ENCODE results near the gene PLCB4. TPM values are rescaled to one million over a fixed set of nuclear protein-coding genes. Genes with fewer than 3 reads are reported as not detected.
A peak's percentile ranks its signal among the peaks of the same experiment; 100 is the strongest.
"Not testable (repeated sequence)": the region's sequence is repeated elsewhere in the genome, so short reads cannot be mapped to it uniquely, and the experiment has no call there.

Gene PLCB4
- total and polyA plus RNA-seq, 2 experiments from 2014 or later = 31.6 to 39.2 TPM

- Histone ChIP-seq H3K27ac (no peak overlapping the region), H3K27me3 (no peaks in the 10 kb centered on the region), H3K36me3 (no peaks in the 10 kb centered on the region), H3K4me1 (ENCODE audit: low read depth) (no peaks in the 10 kb centered on the region), H3K4me3 (no peak overlapping the region), H3K9me3 (ENCODE audit: low read depth) (no peaks in the 10 kb centered on the region)
- TF ChIP-seq CTCF (IDR thresholded peaks at IDR 0.05; ENCODE audit: low read depth, low read length) = no peak
- DNase-seq (ENCODE audit: low read depth in 1 of 2, low spot score in 1 of 2) = no peak
These were observed 25.5 kb upstream of the PLCB4 start for GRCh38 chr20:9043364-9043763.

GRCh38 chr20:9047928-9048327, 21.0 kb upstream of the PLCB4 start:
- not testable (repeated sequence) for H3K9me3 ChIP-seq (ENCODE audit: low read depth); H3K4me3 ChIP-seq; H3K27ac ChIP-seq; H3K27me3 ChIP-seq; H3K36me3 ChIP-seq; DNase-seq (ENCODE audit: low read depth in 1 of 2, low spot score in 1 of 2); H3K4me1 ChIP-seq (ENCODE audit: low read depth)

GRCh38 chr20:9051508-9051907, 17.4 kb upstream of the PLCB4 start:
- H3K27me3 ChIP-seq = no peaks in the 10 kb centered on the region
- H3K27ac ChIP-seq = no peak overlapping the region
- DNase-seq (ENCODE audit: low read depth in 1 of 2, low spot score in 1 of 2) = peak in 1 of 2 donors; percentile 88
- H3K4me3 ChIP-seq = no peak overlapping the region
- H3K36me3 ChIP-seq = no peaks in the 10 kb centered on the region
- H3K4me1 ChIP-seq (ENCODE audit: low read depth) = no peaks in the 10 kb centered on the region
- TF ChIP-seq CTCF (IDR thresholded peaks at IDR 0.05; ENCODE audit: low read depth, low read length) = no peak
- H3K9me3 ChIP-seq (ENCODE audit: low read depth) = no peaks in the 10 kb centered on the region

- H3K9me3 ChIP-seq (ENCODE audit: low read depth) = no peaks in the 10 kb centered on the region
- DNase-seq (ENCODE audit: low read depth in 1 of 2, low spot score in 1 of 2) = no peak
These were observed 16.8 kb upstream of the PLCB4 start for GRCh38 chr20:9052136-9052535.

GRCh38 chr20:9053108-9053507, 15.8 kb upstream of the PLCB4 start:
- Histone ChIP-seq H3K36me3 (no peaks in the 10 kb centered on the region), H3K9me3 (ENCODE audit: low read depth) (no peaks in the 10 kb centered on the region), H3K27ac (no peak overlapping the region), H3K27me3 (no peaks in the 10 kb centered on the region), H3K4me1 (ENCODE audit: low read depth) (no peaks in the 10 kb centered on the region), H3K4me3 (no peak overlapping the region)
- no peak for DNase-seq (ENCODE audit: low read depth in 1 of 2, low spot score in 1 of 2)
- TF ChIP-seq CTCF (IDR thresholded peaks at IDR 0.05; ENCODE audit: low read depth, low read length) = no peak

More at GRCh38 chr20:9052136-9052535, 16.8 kb upstream of the PLCB4 start:
- TF ChIP-seq CTCF (IDR thresholded peaks at IDR 0.05; ENCODE audit: low read depth, low read length) = no peak
- no peaks in the 10 kb centered on the region for H3K36me3 ChIP-seq
- H3K27ac ChIP-seq = no peak overlapping the region
- no peaks in the 10 kb centered on the region for H3K27me3 ChIP-seq
- H3K4me1 ChIP-seq (ENCODE audit: low read depth) = no peaks in the 10 kb centered on the region
- H3K4me3 ChIP-seq = no peak overlapping the region

DNA sequence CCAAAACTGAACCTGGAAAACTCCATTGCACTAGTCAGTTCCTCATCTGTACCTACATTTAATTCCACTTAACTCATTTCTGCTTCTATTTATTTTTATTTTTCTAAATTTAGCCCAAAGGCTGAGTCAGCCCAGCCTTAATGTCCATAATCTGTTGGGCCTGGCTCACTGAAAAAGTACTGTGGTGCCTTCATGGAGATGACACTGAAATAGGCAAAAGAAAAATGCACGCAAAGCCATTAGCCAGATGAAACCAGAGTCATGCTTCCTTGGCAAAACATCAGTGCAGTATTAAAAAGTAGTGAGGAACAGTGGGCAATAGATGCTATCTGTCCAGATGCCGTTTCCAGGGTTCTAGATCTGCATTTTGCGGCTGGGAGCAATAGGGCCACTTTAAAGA, 14.7 kb upstream of the PLCB4 start:
- Histone ChIP-seq H3K27ac (no peak overlapping the region), H3K9me3 (ENCODE audit: low read depth) (no peaks in the 10 kb centered on the region), H3K4me3 (no peak overlapping the region), H3K36me3 (no peaks in the 10 kb centered on the region), H3K4me1 (ENCODE audit: low read depth) (no peaks in the 10 kb centered on the region), H3K27me3 (no peaks in the 10 kb centered on the region)
- no peak for TF ChIP-seq CTCF (IDR thresholded peaks at IDR 0.05; ENCODE audit: low read depth, low read length)
- no peak for DNase-seq (ENCODE audit: low read depth in 1 of 2, low spot score in 1 of 2)

All from cardiac muscle cell (in vitro differentiated cells and primary cell).